Smooth muscle cell (in vitro differentiated cells): Measurements from ENCODE around the gene CSRNP3. TPM values are rescaled to one million over a fixed set of nuclear protein-coding genes. Genes with fewer than 3 reads are reported as not detected.

Experiments
- DNase-seq: peaks from one replicate; lab custom pipeline; 2025; ENCODE audit not compliant: unreplicated experiment; lab: John Stamatoyannopoulos, UW
- H2AFZ ChIP-seq: fragments of 200-600 bp; sonication (generic); 2 replicates; pipeline ENCODE4 v1.6.0; 2016; ENCODE audit warnings: antibody characterized with exemption, low read depth, mild to moderate bottlenecking
- H3F3A ChIP-seq: fragments of 200-600 bp; sonication (generic); 2 replicates; pipeline ENCODE4 v1.6.0; 2017; ENCODE audit warnings: antibody characterized with exemption, low read depth
- H3K27ac ChIP-seq: fragments of 200-600 bp; sonication (generic); 2 replicates; pipeline ENCODE4 v1.5.1; 2016; ENCODE audit warnings: low read depth, mild to moderate bottlenecking
- H3K27me3 ChIP-seq: fragments of 200-600 bp; sonication (generic); 2 replicates; pipeline ENCODE4 v1.6.1; 2016; ENCODE audit warnings: low read depth, mild to moderate bottlenecking
- H3K36me3 ChIP-seq: fragments of 200-600 bp; sonication (generic); 2 replicates; pipeline ENCODE4 v1.5.1; 2016; ENCODE audit warnings: low read depth
- H3K4me1 ChIP-seq: fragments of 200-600 bp; sonication (generic); 2 replicates; pipeline ENCODE4 v1.5.1; 2016; ENCODE audit warnings: low read depth
- H3K4me2 ChIP-seq: fragments of 200-600 bp; sonication (generic); 2 replicates; pipeline ENCODE4 v1.6.0; 2016; ENCODE audit warnings: mild to moderate bottlenecking
- H3K4me3 ChIP-seq: fragments of 200-600 bp; sonication (generic); 2 replicates; pipeline ENCODE4 v1.5.1; 2016; ENCODE audit warnings: mild to moderate bottlenecking
- H3K79me2 ChIP-seq: fragments of 200-600 bp; sonication (generic); 2 replicates; pipeline ENCODE4 v1.6.0; 2016; ENCODE audit warnings: low read depth, mild to moderate bottlenecking
- H3K9ac ChIP-seq: fragments of 200-600 bp; sonication (generic); 2 replicates; pipeline ENCODE4 v1.6.0; 2016; ENCODE audit warnings: low read depth
- H3K9me3 ChIP-seq: fragments of 200-600 bp; sonication (generic); replicated peaks from 2 replicates; pipeline ENCODE4 v1.5.1; 2016; ENCODE audit warnings: low read depth
- H4K20me1 ChIP-seq: fragments of 200-600 bp; sonication (generic); 2 replicates; pipeline ENCODE4 v1.6.0; 2016; ENCODE audit warnings: low read depth
- WGBS: methylation state at CpG from one replicate; pipeline ENCODE4 v1.1.7; 2016; ENCODE audit warnings: low lambda C conversion rate; 5-methylcytosine and 5-hydroxymethylcytosine counted together
- polyA plus RNA-seq: library from polyadenylated mRNA; unstranded; fragments of >200 nt; fragmentation: Nextera tagmentation; extraction: Ambion mirVana; gene quantifications from 2 replicates; pipeline ENCODE4 v1.2.1, GENCODE V29; 2016
- total RNA-seq: library from RNA; depleted of rRNA; stranded (reverse); fragments of >200 nt; gene quantifications from 2 replicates; pipeline ENCODE4 v1.2.3, GENCODE V29; 2014
- TF ChIP-seq, protein P1 (sequence below): fragments of 200-600 bp; sonication (generic); IDR thresholded peaks from 2 replicates; pipeline ENCODE4 v1.5.1; 2017; ENCODE audit warnings: borderline replicate concordance, mild to moderate bottlenecking, antibody characterized with exemption; ENCODE audit not compliant: insufficient read depth, poor library complexity, severe bottlenecking

Gene CSRNP3
- total and polyA plus RNA-seq, 2 experiments from 2014 or later: 2.8 to 7.1 TPM

DNA sequence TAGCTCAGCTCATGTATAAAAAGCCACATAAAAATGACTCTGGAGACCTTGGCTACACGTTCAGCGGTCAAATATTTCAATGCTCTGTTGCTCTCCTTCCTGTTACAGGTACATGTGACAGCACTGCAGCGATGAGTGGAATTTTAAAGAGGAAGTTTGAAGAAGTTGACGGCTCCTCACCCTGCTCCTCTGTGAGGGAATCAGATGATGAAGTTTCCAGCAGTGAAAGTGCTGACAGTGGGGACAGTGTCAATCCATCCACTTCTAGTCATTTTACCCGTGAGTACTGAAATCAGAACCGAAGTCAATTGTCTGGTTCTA, 125.4 kb downstream of the CSRNP3 start:
- DNase-seq: no peak
- no peaks in the 10 kb centered on the region for H3K79me2 ChIP-seq
- no peak overlapping the region for H3K9ac ChIP-seq
- H4K20me1 ChIP-seq: no peaks in the 10 kb centered on the region
- H3K9me3 ChIP-seq: no peaks in the 10 kb centered on the region
- WGBS: 90% methylated on average over 6 of the region's 6 CpGs
- H3K4me2 ChIP-seq: no peak overlapping the region
- H2AFZ ChIP-seq: no peak overlapping the region
- TF ChIP-seq, protein P1, sequence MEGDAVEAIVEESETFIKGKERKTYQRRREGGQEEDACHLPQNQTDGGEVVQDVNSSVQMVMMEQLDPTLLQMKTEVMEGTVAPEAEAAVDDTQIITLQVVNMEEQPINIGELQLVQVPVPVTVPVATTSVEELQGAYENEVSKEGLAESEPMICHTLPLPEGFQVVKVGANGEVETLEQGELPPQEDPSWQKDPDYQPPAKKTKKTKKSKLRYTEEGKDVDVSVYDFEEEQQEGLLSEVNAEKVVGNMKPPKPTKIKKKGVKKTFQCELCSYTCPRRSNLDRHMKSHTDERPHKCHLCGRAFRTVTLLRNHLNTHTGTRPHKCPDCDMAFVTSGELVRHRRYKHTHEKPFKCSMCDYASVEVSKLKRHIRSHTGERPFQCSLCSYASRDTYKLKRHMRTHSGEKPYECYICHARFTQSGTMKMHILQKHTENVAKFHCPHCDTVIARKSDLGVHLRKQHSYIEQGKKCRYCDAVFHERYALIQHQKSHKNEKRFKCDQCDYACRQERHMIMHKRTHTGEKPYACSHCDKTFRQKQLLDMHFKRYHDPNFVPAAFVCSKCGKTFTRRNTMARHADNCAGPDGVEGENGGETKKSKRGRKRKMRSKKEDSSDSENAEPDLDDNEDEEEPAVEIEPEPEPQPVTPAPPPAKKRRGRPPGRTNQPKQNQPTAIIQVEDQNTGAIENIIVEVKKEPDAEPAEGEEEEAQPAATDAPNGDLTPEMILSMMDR: no peak
- no peaks in the 10 kb centered on the region for H3K4me1 ChIP-seq
- no peak overlapping the region for H3K27ac ChIP-seq
- no peaks in the 10 kb centered on the region for H3K27me3 ChIP-seq
- H3K36me3 ChIP-seq: no peaks in the 10 kb centered on the region
- H3K4me3 ChIP-seq: no peak overlapping the region
- no peaks in the 10 kb centered on the region for H3F3A ChIP-seq

DNA sequence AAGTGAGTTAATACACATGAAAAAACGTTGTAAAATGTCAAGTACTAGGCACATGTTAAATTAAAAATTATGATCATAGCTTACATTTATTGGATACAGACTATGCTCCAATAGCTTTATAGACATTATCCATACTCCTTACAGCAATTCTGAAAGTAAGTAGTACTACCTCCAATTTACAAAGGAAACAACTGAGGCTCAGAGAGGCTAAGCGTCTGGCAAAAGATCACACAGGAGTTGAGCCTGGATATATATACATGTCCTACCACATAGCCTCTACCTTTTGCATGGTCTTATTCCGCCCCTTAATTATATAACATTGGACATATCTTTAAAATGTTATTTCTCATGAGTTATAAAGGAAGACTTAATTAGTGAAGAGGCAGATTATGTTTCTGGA, 127.3 kb downstream of the CSRNP3 start:
- 96% methylated on average over 3 of the region's 3 CpGs for WGBS
- Histone ChIP-seq H4K20me1 (no peaks in the 10 kb centered on the region), H3K9ac (no peak overlapping the region), H3K4me1 (no peaks in the 10 kb centered on the region), H3K36me3 (no peaks in the 10 kb centered on the region), H3K27ac (no peak overlapping the region), H3K4me3 (no peak overlapping the region), H3K9me3 (no peaks in the 10 kb centered on the region), H3K27me3 (no peaks in the 10 kb centered on the region), H3K4me2 (no peak overlapping the region), H2AFZ (no peak overlapping the region), H3F3A (no peaks in the 10 kb centered on the region), H3K79me2 (no peaks in the 10 kb centered on the region)
- TF ChIP-seq, protein P1: no peak
- no peak for DNase-seq

DNA sequence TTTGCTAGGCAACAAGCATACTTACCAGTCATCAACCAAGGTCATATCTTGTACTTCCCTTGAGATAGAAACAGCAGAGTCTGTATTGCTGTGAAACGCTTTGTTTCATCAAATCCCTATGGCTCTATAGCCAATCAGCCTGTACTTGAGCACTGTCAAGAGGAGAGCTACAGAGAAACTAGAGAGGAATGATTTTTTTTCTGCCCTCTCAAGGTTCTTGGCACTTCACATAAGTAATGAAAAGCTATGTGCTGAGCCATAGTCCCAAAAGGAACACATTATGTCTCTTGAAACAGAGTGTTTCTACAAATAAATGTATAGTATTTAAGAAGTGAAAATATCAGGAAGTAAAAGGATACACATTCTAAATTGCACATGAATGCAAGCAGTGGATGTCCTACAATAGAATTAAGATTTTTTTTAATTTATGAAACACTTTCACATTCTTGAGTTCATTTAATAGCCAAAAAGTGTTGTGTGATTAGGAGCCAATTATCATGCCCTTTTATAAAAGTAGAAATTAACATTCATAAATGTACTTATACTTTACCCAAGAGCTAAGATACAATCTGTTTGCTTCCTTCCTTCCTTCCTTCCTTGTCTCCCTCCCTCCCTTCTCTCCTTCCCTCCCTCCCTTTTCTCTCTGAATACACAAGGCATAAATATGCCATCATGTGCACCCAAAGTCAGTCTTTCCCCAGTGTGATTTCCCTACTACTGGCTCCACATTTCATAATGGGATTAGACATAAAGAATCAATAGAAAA, 131.8 kb downstream of the CSRNP3 start:
- Histone ChIP-seq H4K20me1 (no peaks in the 10 kb centered on the region), H3K27ac (no peak overlapping the region), H3K9me3 (no peaks in the 10 kb centered on the region), H3K36me3 (no peaks in the 10 kb centered on the region), H3F3A (no peaks in the 10 kb centered on the region), H2AFZ (no peak overlapping the region), H3K27me3 (no peaks in the 10 kb centered on the region), H3K79me2 (no peaks in the 10 kb centered on the region), H3K4me3 (no peak overlapping the region), H3K4me2 (peak overlapping the region; percentile 4), H3K4me1 (no peaks in the 10 kb centered on the region), H3K9ac (no peak overlapping the region)
- DNase-seq: no peak
- TF ChIP-seq, protein P1: no peak
- 67% methylated on average over 1 of the region's 1 CpG for WGBS

DNA sequence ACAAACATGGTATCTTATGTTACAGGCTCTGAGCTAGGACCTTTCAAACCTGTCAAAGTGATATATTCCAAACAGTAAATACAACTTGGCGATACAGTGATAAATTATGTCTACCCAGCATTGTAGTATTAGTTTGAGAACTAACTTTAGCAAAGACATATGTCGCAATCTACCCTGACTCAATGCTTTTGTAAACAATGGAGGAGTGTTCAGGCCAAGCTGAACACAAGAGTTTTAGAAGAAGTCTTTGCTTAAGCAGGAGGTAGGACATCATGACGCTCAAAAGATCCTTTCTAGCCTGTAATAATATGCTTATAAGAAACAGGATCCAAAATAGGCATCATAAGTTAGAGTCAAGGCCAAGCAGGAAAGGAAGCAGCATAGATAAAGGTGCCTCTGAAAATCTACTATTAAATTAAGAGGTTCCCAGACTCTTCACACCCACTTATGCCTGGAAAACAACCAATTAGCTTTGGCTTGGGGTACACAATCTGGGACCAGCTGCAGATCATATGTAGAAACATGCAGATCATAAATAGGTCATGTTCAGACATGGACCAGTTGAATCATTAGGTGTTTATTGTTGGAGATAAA, 132.5 kb downstream of the CSRNP3 start:
- DNase-seq: no peak

More for the DNA sequence above, 132.5 kb downstream of the CSRNP3 start:
- no peaks in the 10 kb centered on the region for H3K4me1 ChIP-seq
- no peak overlapping the region for H3K9ac ChIP-seq
- H3K36me3 ChIP-seq: no peaks in the 10 kb centered on the region
- no peaks in the 10 kb centered on the region for H3F3A ChIP-seq
- WGBS: 53% methylated on average over 3 of the region's 3 CpGs
- H2AFZ ChIP-seq: no peak overlapping the region
- no peaks in the 10 kb centered on the region for H3K9me3 ChIP-seq
- H3K79me2 ChIP-seq: no peaks in the 10 kb centered on the region
- H3K27me3 ChIP-seq: no peaks in the 10 kb centered on the region
- no peak overlapping the region for H3K27ac ChIP-seq
- H3K4me3 ChIP-seq: no peak overlapping the region
- H3K4me2 ChIP-seq: peak overlapping the region; percentile 4
- H4K20me1 ChIP-seq: no peaks in the 10 kb centered on the region
- TF ChIP-seq, protein P1: no peak
